Common myeloid progenitor, CD34-positive (primary cell): ENCODE data around the gene RFX5.
"Not testable (repeated sequence)": the region's sequence is repeated elsewhere in the genome, so short reads cannot be mapped to it uniquely, and the experiment has no call there.

Experiments
- CTCF ChIA-PET: fragments of 350-600 bp; sonication (Branson Sonifier 250); formaldehyde crosslinking; loops from one replicate; lab custom pipeline; 2021; ENCODE audit warnings: antibody characterized with exemption; lab: Charles Lee
- POLR2A ChIA-PET: fragments of 350-600 bp; sonication (Branson Sonifier 250); formaldehyde crosslinking; loops from one replicate; lab custom pipeline; 2021; ENCODE audit warnings: antibody characterized with exemption; lab: Charles Lee
- DNase-seq, 3 donors: peaks; one replicate each; pipeline versions ENCODE4 v3.0.0 to v3.0.0-alpha.2; 2013
- H3K27ac ChIP-seq, 2 experiments: 1 replicate in 1 of 2; 2 replicates in 1 of 2; pipeline ENCODE4 v1.7.0; 2013; ENCODE audit warnings: inconsistent platforms in 2 of 2, low read length in 2 of 2, mild to moderate bottlenecking in 2 of 2, low read depth in 1 of 2, moderate library complexity in 1 of 2; ENCODE audit not compliant: severe bottlenecking in 2 of 2, insufficient read depth in 1 of 2, poor library complexity in 1 of 2
- H3K27me3 ChIP-seq, 5 experiments: replicated peaks in 2 of 5; 1 replicate in 3 of 5; 2 replicates in 2 of 5; pipeline versions ENCODE4 v1.6.1 to v1.7.0; 2013; ENCODE audit warnings: low read length in 4 of 5, mild to moderate bottlenecking in 2 of 5, moderate library complexity in 2 of 5, inconsistent platforms in 1 of 5; ENCODE audit not compliant: insufficient read depth in 5 of 5, control insufficient read depth in 4 of 5
- H3K36me3 ChIP-seq, 4 experiments: 1 replicate in 2 of 4; 2 replicates in 2 of 4; pipeline versions ENCODE4 v1.6.1 to v1.7.0; 2013; ENCODE audit warnings: low read length in 3 of 4, control low read depth in 1 of 4, mild to moderate bottlenecking in 1 of 4; ENCODE audit not compliant: control insufficient read depth in 4 of 4, insufficient read depth in 4 of 4
- H3K4me1 ChIP-seq, 4 experiments: 1 replicate in 3 of 4; 2 replicates in 1 of 4; pipeline versions ENCODE4 v1.6.1 to v1.7.1; 2013; ENCODE audit warnings: low read length in 3 of 4, mild to moderate bottlenecking in 3 of 4, control low read depth in 1 of 4, inconsistent platforms in 1 of 4, moderate library complexity in 1 of 4; ENCODE audit not compliant: control insufficient read depth in 4 of 4, insufficient read depth in 4 of 4; ENCODE audit errors: control extremely low read depth in 1 of 4
- H3K4me3 ChIP-seq, 7 experiments: 1 replicate in 4 of 7; 2 replicates in 3 of 7; pipeline versions ENCODE4 v1.5.1 to v1.7.0; 2013; ENCODE audit warnings: mild to moderate bottlenecking in 7 of 7, low read length in 6 of 7, moderate library complexity in 6 of 7, inconsistent platforms in 2 of 7, low read depth in 2 of 7, control low read depth in 1 of 7; ENCODE audit not compliant: insufficient read depth in 4 of 7, control insufficient read depth in 1 of 7; ENCODE audit errors: extremely low read depth in 1 of 7
- H3K9me3 ChIP-seq, 5 experiments: 1 replicate in 4 of 5; 2 replicates in 1 of 5; pipeline versions ENCODE4 v1.6.1 to v1.7.1; 2013; ENCODE audit warnings: low read length in 4 of 5, mild to moderate bottlenecking in 2 of 5, inconsistent platforms in 1 of 5, low read depth in 1 of 5, moderate library complexity in 1 of 5; ENCODE audit not compliant: control insufficient read depth in 4 of 5, insufficient read depth in 2 of 5; ENCODE audit errors: control extremely low read depth in 1 of 5
- WGBS: methylation state at CpG from one replicate; pipeline ENCODE4 v1.1.5; 2013; ENCODE audit not compliant: insufficient coverage; 5-methylcytosine and 5-hydroxymethylcytosine counted together

Gene RFX5

DNA sequence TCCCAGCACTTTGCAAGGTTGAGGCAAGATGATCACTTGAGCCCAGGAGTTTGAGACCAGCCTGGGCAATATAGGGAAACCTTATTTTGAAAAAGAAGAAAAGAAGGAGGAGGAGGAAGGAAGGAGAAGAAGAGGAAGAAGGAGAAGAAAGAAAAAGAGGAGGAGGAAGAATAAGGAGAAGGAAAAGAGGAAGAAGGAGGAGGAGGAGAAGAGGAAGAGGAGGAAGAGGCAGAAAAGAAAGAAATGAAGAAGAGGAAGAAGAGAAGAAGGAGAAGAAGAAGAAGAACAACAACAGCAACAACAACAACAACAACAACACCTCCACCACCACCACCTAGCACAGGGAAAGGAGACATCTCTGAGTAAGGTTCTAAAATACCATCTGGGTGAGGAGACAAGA is 14.8 kb upstream of the RFX5 start:
- Histone ChIP-seq H3K36me3 (no peaks in the 10 kb centered on the region), H3K4me1 (no peaks in the 10 kb centered on the region), H3K27me3 (no peaks in the 10 kb centered on the region), H3K9me3 (peaks cover 0 to 10% (median 6%) of the 10 kb centered on the region in 5 experiments), H3K4me3 (no peak overlapping the region), H3K27ac (no peak overlapping the region)
- DNase-seq, result no peak
- POLR2A ChIA-PET, result no interaction called here
- CTCF ChIA-PET, result no interaction called here

DNA sequence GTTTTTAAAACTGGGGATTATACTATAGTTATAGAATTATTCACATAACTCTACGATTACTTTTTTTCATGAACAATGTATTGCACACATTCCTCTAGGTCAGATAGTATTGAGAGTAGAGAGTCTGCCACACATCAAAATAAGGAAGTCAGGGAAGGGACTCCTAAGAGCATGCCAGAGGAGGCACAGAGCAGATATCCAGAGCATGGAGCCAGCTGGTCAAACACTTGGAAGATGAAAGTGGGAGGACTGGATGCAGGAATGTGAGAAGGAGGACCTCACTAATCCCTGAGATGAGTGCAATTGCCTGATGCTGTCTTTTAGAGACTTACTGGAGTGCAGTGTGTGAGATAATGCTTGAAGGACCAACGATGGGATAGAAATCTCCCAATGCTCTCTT is 9.6 kb upstream of the RFX5 start:
- Histone ChIP-seq H3K4me1 (no peaks in the 10 kb centered on the region), H3K36me3 (no peaks in the 10 kb centered on the region), H3K27ac (no peak overlapping the region), H3K4me3 (no peak overlapping the region), H3K9me3 (peaks cover 0 to 5% (median 3%) of the 10 kb centered on the region in 5 experiments), H3K27me3 (no peaks in the 10 kb centered on the region)
- WGBS, result 100% methylated on average over 1 of the region's 2 CpGs
- ChIA-PET CTCF (interaction anchor here (0.7 to 1.0 kb wide), 4 partner anchors 16 to 53 kb away, joined by 3 to 4 read pairs (median 4); no protein-coding TSS in a partner anchor), POLR2A (interaction anchor here (0.5 to 0.9 kb wide), 2 partner anchors 8 to 9 kb away, joined by 3 to 5 read pairs; no protein-coding TSS in a partner anchor)
- DNase-seq, result no peak

DNA sequence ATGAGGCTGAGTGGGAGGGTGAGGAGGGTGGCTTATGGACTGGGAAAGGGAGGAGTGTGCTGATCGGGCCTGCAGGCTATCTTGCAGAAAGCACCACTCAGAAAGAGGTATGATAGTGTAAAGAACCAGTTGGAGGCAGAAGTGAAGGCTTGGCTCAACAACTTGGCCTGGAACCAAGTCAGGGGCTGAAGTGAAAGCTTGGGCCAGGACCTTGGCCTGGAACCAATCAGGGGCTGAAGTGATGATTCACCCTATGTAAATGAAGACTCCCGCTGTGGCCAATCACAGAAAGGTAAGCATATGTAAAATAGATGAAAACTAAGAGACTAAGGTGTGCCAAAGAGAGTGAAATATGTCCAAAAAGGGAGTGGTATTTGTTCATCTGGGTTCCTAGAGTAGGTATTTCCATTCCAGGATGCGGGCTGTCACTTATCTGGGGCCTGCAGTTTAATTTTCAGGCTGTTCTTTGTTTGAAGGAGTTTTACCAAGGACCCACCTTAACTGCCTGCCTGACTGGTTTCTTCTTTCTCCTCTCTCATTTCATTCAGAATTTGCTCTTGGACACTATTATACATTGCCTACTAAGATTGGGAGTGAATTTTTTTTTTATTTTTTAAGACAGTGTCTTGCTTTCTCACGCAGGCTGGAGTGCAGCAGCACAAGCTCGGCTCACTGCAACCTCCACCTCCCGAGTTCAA is 5.1 kb upstream of the RFX5 start:
- peak in 2 of 3 donors; percentile 17 to 26 for DNase-seq
- Histone ChIP-seq H3K27ac (no peak overlapping the region), H3K9me3 (peaks cover 0 to 10% (median 3%) of the 10 kb centered on the region in 5 experiments), H3K4me1 (peaks cover 6 to 9% (median 8%) of the 10 kb centered on the region in 4 experiments), H3K36me3 (no peaks in the 10 kb centered on the region), H3K27me3 (no peaks in the 10 kb centered on the region), H3K4me3 (no peak overlapping the region)
- POLR2A ChIA-PET, result no interaction called here
- 100% methylated on average over 3 of the region's 6 CpGs for WGBS
- CTCF ChIA-PET, result interaction anchor here (0.6 to 6.0 kb wide), 6 partner anchors 13 to 599 kb away, joined by 3 to 39 read pairs (median 3); no protein-coding TSS in a partner anchor

DNA sequence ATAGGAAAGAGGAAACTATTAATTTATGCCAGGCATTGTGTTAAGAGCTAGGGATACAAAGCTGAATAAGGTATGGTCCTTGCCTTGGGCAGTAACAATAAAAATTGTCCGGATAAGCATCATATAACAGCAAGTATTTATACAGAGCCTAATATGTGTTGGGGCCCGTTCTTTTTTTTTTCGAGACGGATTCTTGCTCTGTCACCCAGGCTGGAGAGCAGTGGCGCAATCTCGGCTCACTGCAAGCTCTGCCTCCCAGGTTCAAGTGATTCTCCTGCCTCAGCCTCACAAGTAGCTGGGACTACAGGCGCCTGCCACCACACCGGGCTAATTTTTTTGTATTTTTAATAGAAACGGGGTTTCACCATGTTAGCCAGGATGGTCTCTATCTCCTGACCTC is 3.3 kb upstream of the RFX5 start:
- H3K27ac ChIP-seq, H3K9me3 ChIP-seq, H3K4me3 ChIP-seq, POLR2A ChIA-PET, DNase-seq, H3K36me3 ChIP-seq, H3K27me3 ChIP-seq: not testable (repeated sequence)
- H3K4me1 ChIP-seq, result peaks cover 16 to 21% (median 20%) of the 10 kb centered on the region in 4 experiments
- WGBS, result 100% methylated on average over 6 of the region's 9 CpGs
- CTCF ChIA-PET, result interaction anchor here (0.5 to 6.0 kb wide), 4 partner anchors 10 to 109 kb away, joined by 3 to 39 read pairs (median 8); no protein-coding TSS in a partner anchor

DNA sequence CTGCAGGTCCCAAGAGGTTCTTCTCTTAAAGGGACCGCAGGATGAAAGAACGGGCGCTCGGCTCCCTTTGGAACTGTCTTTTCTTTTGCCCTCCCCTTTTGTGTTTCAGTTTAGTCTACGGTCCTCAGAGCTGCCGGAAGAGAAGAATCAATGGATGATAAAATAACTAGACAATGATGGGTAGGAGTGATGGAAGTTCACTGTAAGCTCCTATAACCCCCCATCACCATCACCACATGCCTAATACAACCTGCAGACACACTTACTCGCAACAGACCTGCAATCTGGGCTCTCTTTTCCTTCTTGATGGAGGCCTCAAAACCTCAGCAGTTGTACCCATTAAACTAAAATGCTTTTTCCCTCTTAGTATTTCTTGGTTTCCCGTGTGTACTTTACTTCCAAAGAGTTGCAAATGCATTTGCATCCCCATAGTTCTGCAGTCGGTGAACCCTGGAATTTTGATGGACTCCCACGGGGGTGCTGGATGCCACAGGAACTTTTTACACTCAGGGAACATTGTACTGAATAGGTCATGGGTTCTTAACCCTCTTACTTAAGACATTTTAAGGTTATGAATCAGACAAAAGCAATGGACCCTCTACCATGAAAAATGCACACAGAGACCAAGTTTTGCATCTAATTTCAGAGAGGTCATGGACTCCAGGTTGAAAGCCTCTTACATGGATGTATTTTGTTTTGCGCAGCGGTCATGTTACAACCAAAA is 633 bp upstream of the RFX5 start:
- DNase-seq, result peak in 1 of 3 donors; percentile 21
- Histone ChIP-seq H3K4me3 (peak overlapping the region in 6 of 7 experiments; percentile 54 to 84 (median 74)), H3K36me3 (peaks cover 11 to 30% (median 24%) of the 10 kb centered on the region in 4 experiments), H3K9me3 (peaks cover 0 to 10% (median 3%) of the 10 kb centered on the region in 5 experiments), H3K27ac (peak overlapping the region; percentile 99 to 100), H3K4me1 (peaks cover 16 to 28% (median 25%) of the 10 kb centered on the region in 4 experiments), H3K27me3 (no peaks in the 10 kb centered on the region)
- ChIA-PET POLR2A (interaction anchor here (0.6 to 0.7 kb wide), 2 partner anchors 9 to 39 kb away, joined by 5 read pairs; no protein-coding TSS in a partner anchor), CTCF (interaction anchor here (0.6 to 1.8 kb wide), 3 partner anchors 18 to 53 kb away, joined by 3 read pairs; no protein-coding TSS in a partner anchor)
- WGBS, result 27% methylated on average over 4 of the region's 12 CpGs

DNA sequence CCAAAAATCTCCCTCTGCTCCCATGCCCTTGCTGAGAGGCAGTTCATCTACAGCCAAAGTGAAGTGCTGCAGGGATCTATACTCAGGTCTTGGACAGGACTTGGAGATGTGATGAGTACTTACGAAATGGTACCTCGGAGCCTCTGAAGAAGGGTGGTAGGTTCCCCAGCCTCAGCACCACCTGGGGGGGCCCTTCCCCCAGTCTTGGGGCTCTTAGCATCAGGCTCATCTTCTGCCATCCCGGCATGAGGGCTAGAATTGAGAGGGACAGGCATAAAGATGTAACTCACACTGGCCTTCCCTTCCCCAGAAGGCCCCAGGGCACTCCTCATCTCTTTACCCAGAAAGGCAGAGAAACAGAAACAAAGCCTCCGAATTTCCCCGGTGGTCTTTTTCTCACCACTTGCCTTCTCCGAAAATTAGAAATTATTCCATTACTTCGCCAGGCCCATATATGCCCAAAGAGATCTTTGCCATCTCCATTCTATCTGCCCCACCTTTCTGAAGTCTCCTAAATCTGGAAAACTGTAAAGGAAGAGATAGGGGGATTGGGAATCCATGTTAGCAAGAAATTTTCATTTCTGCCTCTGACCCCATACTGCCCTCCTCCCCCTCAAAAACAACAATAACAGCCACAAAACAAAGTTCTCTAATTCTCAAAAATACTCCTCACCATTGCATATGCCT is 827 bp downstream of the RFX5 start:
- peak overlapping the region in 6 of 7 experiments; percentile 68 to 84 (median 74) for H3K4me3 ChIP-seq
- ChIA-PET CTCF (interaction anchor here (1.6 to 28.0 kb wide), 3 partner anchors 10 to 55 kb away, joined by 3 to 644 read pairs (median 5); partner anchors contain the start of gene PI4KB), POLR2A (no interaction called here)
- DNase-seq, result peak in 2 of 3 donors; percentile 14 to 17
- H3K27me3 ChIP-seq, result no peaks in the 10 kb centered on the region
- peak overlapping the region; percentile 99 to 100 for H3K27ac ChIP-seq
- peaks cover 0 to 5% (median 0%) of the 10 kb centered on the region in 5 experiments for H3K9me3 ChIP-seq
- H3K36me3 ChIP-seq, result peaks cover 16 to 39% (median 36%) of the 10 kb centered on the region in 4 experiments
- H3K4me1 ChIP-seq, result peaks cover 16 to 28% (median 25%) of the 10 kb centered on the region in 4 experiments
- 33% methylated on average over 7 of the region's 7 CpGs for WGBS
